Measurements from ENCODE around the gene ADGRA3. TPM values are rescaled to one million over a fixed set of nuclear protein-coding genes. Genes with fewer than 3 reads are reported as not detected.

ADGRA3 gene
- total and polyA plus RNA-seq, 8 donors = 13.4 to 27.4 (median 17.6) TPM

GRCh38 chr4:22504922-22505321 is 10.9 kb downstream of the ADGRA3 start:
- Histone ChIP-seq H3K4me1 (peaks cover 17 to 25% (median 22%) of the 10 kb centered on the region in 3 donors), H3K27me3 (no peaks in the 10 kb centered on the region), H3K9me3 (no peaks in the 10 kb centered on the region), H3K4me3 (no peak overlapping the region), H3K36me3 (no peaks in the 10 kb centered on the region), H3K27ac (no peak overlapping the region)
- 97 to 98% methylated on average over 4 of the region's 4 CpGs for WGBS, 2 donors
- ATAC-seq (no peak), FAIRE-seq (no peak), DNase-seq (no peak)
- no peak for TF ChIP-seq CTCF (IDR thresholded peaks at IDR 0.05)
- intact Hi-C loops (cut with DNase I) = no loop called here

- 76 to 87% methylated on average over 5 of the region's 5 CpGs for WGBS, 2 donors
- H3K36me3 ChIP-seq = no peaks in the 10 kb centered on the region
- DNase-seq = no peak
- H3K27me3 ChIP-seq = no peaks in the 10 kb centered on the region
- TF ChIP-seq CTCF (IDR thresholded peaks at IDR 0.05) = no peak
- H3K4me3 ChIP-seq = no peak overlapping the region
- no peaks in the 10 kb centered on the region for H3K9me3 ChIP-seq
- peaks cover 17 to 25% (median 22%) of the 10 kb centered on the region in 3 donors for H3K4me1 ChIP-seq
- ATAC-seq = no peak
- H3K27ac ChIP-seq = peak overlapping the region in 2 of 4 donors; percentile 6 to 44
- no peak for FAIRE-seq
- intact Hi-C loops (cut with DNase I) = no loop called here
Observed at GRCh38 chr4:22504447-22504846, 11.4 kb downstream of the ADGRA3 start.

GRCh38 chr4:22502895-22503814 is 12.7 kb downstream of the ADGRA3 start:
- no peak for TF ChIP-seq CTCF (IDR thresholded peaks at IDR 0.05)
- WGBS, 2 donors = 64 to 83% methylated on average over 3 of the region's 3 CpGs
- FAIRE-seq = no peak
- Histone ChIP-seq H3K4me1 (peaks cover 17 to 26% (median 22%) of the 10 kb centered on the region in 3 donors), H3K36me3 (no peaks in the 10 kb centered on the region), H3K9me3 (no peaks in the 10 kb centered on the region), H3K27me3 (no peaks in the 10 kb centered on the region), H3K27ac (peak overlapping the region in 2 of 4 donors; percentile 6 to 44), H3K4me3 (no peak overlapping the region)
- intact Hi-C loops (cut with DNase I) = no loop called here
- peak in 2 of 4 donors; percentile 34 to 40 for ATAC-seq
- no peak for DNase-seq

- no peak for FAIRE-seq
- Histone ChIP-seq H3K4me3 (no peak overlapping the region), H3K27ac (no peak overlapping the region), H3K9me3 (no peaks in the 10 kb centered on the region), H3K36me3 (no peaks in the 10 kb centered on the region), H3K4me1 (peaks cover 16 to 22% (median 18%) of the 10 kb centered on the region in 3 donors), H3K27me3 (no peaks in the 10 kb centered on the region)
- 31% methylated on average over 3 of the region's 3 CpGs for WGBS, 2 donors
- ATAC-seq = no peak
- intact Hi-C loops (cut with DNase I) = no loop called here
- DNase-seq = no peak
- TF ChIP-seq CTCF (IDR thresholded peaks at IDR 0.05) = no peak
Observed at GRCh38 chr4:22501715-22502095, 14.2 kb downstream of the ADGRA3 start.

All from pancreas (tissue), 10 donors.